Measurements from ENCODE around the gene MRPL23.

- TF ChIP-seq, protein P1, sequence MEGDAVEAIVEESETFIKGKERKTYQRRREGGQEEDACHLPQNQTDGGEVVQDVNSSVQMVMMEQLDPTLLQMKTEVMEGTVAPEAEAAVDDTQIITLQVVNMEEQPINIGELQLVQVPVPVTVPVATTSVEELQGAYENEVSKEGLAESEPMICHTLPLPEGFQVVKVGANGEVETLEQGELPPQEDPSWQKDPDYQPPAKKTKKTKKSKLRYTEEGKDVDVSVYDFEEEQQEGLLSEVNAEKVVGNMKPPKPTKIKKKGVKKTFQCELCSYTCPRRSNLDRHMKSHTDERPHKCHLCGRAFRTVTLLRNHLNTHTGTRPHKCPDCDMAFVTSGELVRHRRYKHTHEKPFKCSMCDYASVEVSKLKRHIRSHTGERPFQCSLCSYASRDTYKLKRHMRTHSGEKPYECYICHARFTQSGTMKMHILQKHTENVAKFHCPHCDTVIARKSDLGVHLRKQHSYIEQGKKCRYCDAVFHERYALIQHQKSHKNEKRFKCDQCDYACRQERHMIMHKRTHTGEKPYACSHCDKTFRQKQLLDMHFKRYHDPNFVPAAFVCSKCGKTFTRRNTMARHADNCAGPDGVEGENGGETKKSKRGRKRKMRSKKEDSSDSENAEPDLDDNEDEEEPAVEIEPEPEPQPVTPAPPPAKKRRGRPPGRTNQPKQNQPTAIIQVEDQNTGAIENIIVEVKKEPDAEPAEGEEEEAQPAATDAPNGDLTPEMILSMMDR (IDR thresholded peaks at IDR 0.05 in 2 of 3, conservative IDR thresholded peaks at IDR 0.05 in 1 of 3; ENCODE audit: borderline replicate concordance in 1 of 3, insufficient read depth in 1 of 3, low read depth in 2 of 3, low read length in 2 of 3) = no peak
- TF ChIP-seq EZH2 (IDR thresholded peaks at IDR 0.05) (no peak), MAX (IDR thresholded peaks at IDR 0.05) (no peak), EZH2phosphoT487 (IDR thresholded peaks at IDR 0.05; ENCODE audit: borderline replicate concordance) (no peak), SRF (IDR thresholded peaks at IDR 0.05; ENCODE audit: low read depth) (no peak), JUND (IDR thresholded peaks at IDR 0.05) (no peak), YY1 (IDR thresholded peaks at IDR 0.05; ENCODE audit: extremely low read depth, insufficient replicate concordance, low read depth, low read length) (no peak), POLR2A (IDR thresholded peaks at IDR 0.05; ENCODE audit: borderline replicate concordance, extremely low read depth, insufficient read depth, insufficient read length) (no peak), EGR1 (IDR thresholded peaks at IDR 0.05; ENCODE audit: low read depth) (no peak), SIN3A (IDR thresholded peaks at IDR 0.05; ENCODE audit: low read depth) (no peak), POLR2AphosphoS5 (IDR thresholded peaks at IDR 0.05; ENCODE audit: low read depth, low read length) (no peak), CEBPB (IDR thresholded peaks at IDR 0.05; ENCODE audit: low read depth) (no peak), TCF7L2 (IDR thresholded peaks at IDR 0.05; ENCODE audit: borderline replicate concordance, extremely low read depth, insufficient read depth, insufficient read length) (no peak)
- TF ChIP-seq, protein P2, sequence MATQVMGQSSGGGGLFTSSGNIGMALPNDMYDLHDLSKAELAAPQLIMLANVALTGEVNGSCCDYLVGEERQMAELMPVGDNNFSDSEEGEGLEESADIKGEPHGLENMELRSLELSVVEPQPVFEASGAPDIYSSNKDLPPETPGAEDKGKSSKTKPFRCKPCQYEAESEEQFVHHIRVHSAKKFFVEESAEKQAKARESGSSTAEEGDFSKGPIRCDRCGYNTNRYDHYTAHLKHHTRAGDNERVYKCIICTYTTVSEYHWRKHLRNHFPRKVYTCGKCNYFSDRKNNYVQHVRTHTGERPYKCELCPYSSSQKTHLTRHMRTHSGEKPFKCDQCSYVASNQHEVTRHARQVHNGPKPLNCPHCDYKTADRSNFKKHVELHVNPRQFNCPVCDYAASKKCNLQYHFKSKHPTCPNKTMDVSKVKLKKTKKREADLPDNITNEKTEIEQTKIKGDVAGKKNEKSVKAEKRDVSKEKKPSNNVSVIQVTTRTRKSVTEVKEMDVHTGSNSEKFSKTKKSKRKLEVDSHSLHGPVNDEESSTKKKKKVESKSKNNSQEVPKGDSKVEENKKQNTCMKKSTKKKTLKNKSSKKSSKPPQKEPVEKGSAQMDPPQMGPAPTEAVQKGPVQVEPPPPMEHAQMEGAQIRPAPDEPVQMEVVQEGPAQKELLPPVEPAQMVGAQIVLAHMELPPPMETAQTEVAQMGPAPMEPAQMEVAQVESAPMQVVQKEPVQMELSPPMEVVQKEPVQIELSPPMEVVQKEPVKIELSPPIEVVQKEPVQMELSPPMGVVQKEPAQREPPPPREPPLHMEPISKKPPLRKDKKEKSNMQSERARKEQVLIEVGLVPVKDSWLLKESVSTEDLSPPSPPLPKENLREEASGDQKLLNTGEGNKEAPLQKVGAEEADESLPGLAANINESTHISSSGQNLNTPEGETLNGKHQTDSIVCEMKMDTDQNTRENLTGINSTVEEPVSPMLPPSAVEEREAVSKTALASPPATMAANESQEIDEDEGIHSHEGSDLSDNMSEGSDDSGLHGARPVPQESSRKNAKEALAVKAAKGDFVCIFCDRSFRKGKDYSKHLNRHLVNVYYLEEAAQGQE (IDR thresholded peaks at IDR 0.05; ENCODE audit: low read depth) = no peak
These were observed 31.4 kb upstream of the MRPL23 start for GRCh38 chr11:1915795-1916131.

Measured in HCT116 (cell line).